ENCODE measurements around the gene LAMC3.
A peak's percentile ranks its signal among the peaks of the same experiment; 100 is the strongest.
"Not testable (repeated sequence)": the region's sequence is repeated elsewhere in the genome, so short reads cannot be mapped to it uniquely, and the experiment has no call there.

Gene LAMC3

GRCh38 chr9:131082774-131083512 lies 74.0 kb downstream of the LAMC3 start:
- DNase-seq: no peak

- no peak for DNase-seq
Observed at GRCh38 chr9:131084661-131085369, 75.8 kb downstream of the LAMC3 start.

- no peak for DNase-seq
Observed at GRCh38 chr9:131085370-131086122, 76.6 kb downstream of the LAMC3 start.

- no peak for DNase-seq
Observed at GRCh38 chr9:131087354-131087893, 78.5 kb downstream of the LAMC3 start.

GRCh38 chr9:131090025-131090787 lies 81.2 kb downstream of the LAMC3 start:
- DNase-seq: no peak

GRCh38 chr9:131091352-131091992 lies 82.5 kb downstream of the LAMC3 start:
- DNase-seq: no peak

- no peak for DNase-seq
Observed at GRCh38 chr9:131092030-131092429, 83.1 kb downstream of the LAMC3 start.

GRCh38 chr9:131092548-131093440 lies 83.8 kb downstream of the LAMC3 start:
- DNase-seq: no peak

- no peak for DNase-seq
Observed at GRCh38 chr9:131094015-131094414, 85.0 kb downstream of the LAMC3 start.

GRCh38 chr9:131094622-131095021 lies 85.6 kb downstream of the LAMC3 start:
- DNase-seq: no peak

GRCh38 chr9:131095666-131096268 lies 86.8 kb downstream of the LAMC3 start:
- DNase-seq: no peak

GRCh38 chr9:131096269-131097125 lies 87.5 kb downstream of the LAMC3 start, which contains the start of gene AIF1L:
Gene AIF1L (plus strand): TSS chr9:131096531. CDS start chr9:131096630, 99 bp downstream.
- DNase-seq: peak; percentile 37

GRCh38 chr9:131097126-131097947 lies 88.4 kb downstream of the LAMC3 start:
- DNase-seq: no peak

- no peak for DNase-seq
Observed at GRCh38 chr9:131097948-131098278, 88.9 kb downstream of the LAMC3 start.

- DNase-seq: no peak
Observed at GRCh38 chr9:131098391-131099101, 89.6 kb downstream of the LAMC3 start.

- DNase-seq: no peak
Observed at GRCh38 chr9:131099102-131099606, 90.2 kb downstream of the LAMC3 start.

- DNase-seq: not testable (repeated sequence)
Observed at GRCh38 chr9:131099845-131100244, 90.9 kb downstream of the LAMC3 start.

- DNase-seq: no peak
Observed at GRCh38 chr9:131100445-131100844, 91.5 kb downstream of the LAMC3 start.
